GM12872 (cell line): ENCODE measurements around the gene GDPGP1.
A peak's percentile ranks its signal among the peaks of the same experiment; 100 is the strongest.

Source experiments
- TF ChIP-seq, protein P1 (sequence below): IDR thresholded peaks from 3 replicates; pipeline ENCODE4 v1.5.1; 2011; ENCODE audit warnings: low read depth, mild to moderate bottlenecking, low read length, moderate library complexity; ENCODE audit not compliant: insufficient read depth

GDPGP1 gene

DNA sequence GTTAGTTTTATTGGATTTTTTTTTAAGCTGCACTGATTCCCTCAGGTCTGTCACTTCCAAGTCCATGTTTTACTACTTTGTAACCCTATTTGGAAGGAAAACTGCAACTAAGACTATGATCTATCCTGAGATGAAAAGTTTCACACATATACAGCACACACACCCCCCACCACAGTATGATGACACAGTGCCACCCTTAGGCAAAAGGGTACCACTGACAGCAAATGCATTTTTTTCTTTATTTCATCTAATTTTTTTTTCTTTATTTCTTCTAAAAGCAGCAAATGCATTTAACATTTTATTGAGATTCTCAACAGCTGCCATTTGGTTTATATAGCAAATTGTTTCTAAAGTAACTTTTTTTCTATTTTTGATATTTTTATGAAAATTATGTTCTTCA, 52.7 kb downstream of the GDPGP1 start:
- TF ChIP-seq, protein P1, sequence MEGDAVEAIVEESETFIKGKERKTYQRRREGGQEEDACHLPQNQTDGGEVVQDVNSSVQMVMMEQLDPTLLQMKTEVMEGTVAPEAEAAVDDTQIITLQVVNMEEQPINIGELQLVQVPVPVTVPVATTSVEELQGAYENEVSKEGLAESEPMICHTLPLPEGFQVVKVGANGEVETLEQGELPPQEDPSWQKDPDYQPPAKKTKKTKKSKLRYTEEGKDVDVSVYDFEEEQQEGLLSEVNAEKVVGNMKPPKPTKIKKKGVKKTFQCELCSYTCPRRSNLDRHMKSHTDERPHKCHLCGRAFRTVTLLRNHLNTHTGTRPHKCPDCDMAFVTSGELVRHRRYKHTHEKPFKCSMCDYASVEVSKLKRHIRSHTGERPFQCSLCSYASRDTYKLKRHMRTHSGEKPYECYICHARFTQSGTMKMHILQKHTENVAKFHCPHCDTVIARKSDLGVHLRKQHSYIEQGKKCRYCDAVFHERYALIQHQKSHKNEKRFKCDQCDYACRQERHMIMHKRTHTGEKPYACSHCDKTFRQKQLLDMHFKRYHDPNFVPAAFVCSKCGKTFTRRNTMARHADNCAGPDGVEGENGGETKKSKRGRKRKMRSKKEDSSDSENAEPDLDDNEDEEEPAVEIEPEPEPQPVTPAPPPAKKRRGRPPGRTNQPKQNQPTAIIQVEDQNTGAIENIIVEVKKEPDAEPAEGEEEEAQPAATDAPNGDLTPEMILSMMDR = peak; percentile 61

DNA sequence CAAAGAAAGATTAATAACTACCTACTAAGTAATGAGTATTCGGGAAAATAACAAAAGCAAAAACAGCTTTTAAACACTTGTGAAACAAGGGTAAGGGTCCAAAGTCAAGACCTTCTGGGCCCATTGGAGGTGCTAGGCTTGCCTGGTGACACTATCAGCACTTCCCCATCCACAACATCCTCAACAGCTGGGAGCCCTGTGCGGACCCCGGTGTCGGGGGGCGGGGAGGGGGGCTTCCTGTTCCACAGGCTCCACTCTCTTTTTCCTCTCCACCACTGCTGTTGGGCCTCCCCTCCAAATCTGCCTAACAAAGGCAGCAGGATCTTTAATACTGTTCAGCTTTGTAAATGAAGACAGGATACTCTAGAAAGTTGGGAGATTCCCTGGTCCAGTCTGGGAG, 53.1 kb downstream of the GDPGP1 start:
- TF ChIP-seq, protein P1 = no peak

- TF ChIP-seq, protein P1 = no peak
Observed at GRCh38 chr15:90287946-90288345, 53.9 kb downstream of the GDPGP1 start.

DNA sequence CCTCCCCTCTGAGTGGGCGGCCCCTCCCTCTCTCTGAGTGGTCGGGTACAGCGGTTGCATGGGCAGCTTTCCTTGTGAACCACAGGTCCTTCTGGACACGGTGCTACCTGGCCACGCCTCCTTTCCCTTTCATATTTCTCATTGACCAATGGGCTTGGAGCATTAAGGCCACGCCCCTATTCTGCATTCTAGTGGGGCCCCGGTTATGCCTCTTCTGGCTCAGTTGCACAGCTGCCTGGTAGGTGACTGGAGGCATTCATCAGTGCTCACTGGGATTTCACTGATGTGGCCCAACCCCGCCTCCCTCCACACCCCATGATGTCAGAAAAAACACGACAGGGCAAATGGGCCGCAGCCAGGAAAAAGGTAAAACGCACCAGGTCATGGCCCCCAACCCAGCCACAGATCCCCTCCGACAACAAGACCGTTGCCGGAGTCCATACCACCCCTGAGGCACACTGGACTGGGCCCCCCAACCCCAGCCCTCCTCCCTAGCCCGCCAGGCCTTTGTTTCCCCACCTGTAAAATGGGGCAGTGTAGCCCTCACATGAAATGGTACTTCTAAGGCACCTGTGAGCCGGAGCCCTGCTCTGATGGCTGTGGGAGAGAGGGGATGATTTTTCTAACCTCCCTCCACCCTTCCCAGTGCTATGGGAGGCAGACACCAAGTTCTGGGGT, 57.8 kb downstream of the GDPGP1 start:
- TF ChIP-seq, protein P1 = no peak

DNA sequence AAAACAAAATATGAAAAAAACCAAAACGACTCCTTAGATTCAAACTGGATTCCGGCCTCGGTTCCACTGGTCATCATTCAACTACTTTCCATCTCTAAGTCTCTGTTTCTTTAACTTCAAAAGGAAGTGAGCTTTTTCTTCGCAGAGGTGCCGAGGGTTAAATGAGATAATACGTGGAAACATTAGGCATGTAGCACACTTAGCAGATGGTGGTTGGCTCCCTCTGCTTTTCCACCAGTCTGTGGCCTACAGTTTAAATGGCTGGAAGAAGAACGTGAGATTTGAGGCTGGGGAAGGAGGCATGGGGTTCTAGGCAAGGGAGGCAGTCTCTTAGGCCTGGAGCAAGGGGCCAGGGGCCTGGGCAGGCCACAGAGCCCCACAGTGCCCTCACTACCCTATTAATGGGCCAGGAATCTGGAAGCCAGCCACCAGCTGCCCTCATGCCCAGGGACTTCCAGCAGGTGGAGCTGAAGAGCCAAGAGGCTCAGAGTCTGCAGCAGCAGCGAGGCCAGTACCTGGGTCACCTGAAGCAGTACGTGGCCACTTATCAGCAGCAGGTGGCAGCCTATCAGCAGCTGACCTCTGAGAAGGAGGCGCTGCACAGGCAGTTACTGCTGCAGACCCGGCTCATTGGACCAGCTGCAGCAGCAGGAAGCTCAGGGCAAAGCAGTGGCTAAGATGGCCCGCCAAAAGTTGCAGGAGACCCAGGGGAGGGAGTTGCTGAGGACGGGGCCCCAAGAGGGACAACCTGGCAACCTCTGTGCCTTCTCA, 59.2 kb downstream of the GDPGP1 start:
- TF ChIP-seq, protein P1 = peak; percentile 91

DNA sequence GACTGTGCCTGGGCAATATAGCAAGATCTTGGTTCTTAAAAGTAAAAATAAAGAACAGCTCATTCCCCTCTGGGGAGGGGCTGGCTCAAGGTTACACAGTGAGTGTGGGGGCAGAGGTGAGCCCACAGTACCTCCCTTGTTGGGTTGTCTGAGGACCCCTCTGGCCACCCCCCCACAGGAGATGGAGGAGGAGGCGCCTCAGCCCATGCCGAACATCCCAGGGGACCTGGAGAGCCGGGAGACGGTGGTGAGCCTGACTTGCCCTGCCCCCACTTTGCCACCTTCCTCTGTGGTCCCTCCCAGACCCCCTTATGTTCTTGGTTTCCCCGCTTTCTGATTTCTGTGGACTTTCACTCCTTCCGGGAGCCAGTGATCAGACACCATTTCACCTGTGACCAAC, 60.1 kb downstream of the GDPGP1 start:
- TF ChIP-seq, protein P1 = no peak

- TF ChIP-seq, protein P1 = no peak
Observed at GRCh38 chr15:90294601-90295269, 60.7 kb downstream of the GDPGP1 start.
